ENCODE data around the gene A1BG. TPM values are rescaled to one million over a fixed set of nuclear protein-coding genes. Genes with fewer than 3 reads are reported as not detected.
"Not testable (repeated sequence)": the region's sequence is repeated elsewhere in the genome, so short reads cannot be mapped to it uniquely, and the experiment has no call there.

Gene A1BG
- total RNA-seq, 3 donors from 2014 or later, result 2.0 to 3.7 (median 2.7) TPM

DNA sequence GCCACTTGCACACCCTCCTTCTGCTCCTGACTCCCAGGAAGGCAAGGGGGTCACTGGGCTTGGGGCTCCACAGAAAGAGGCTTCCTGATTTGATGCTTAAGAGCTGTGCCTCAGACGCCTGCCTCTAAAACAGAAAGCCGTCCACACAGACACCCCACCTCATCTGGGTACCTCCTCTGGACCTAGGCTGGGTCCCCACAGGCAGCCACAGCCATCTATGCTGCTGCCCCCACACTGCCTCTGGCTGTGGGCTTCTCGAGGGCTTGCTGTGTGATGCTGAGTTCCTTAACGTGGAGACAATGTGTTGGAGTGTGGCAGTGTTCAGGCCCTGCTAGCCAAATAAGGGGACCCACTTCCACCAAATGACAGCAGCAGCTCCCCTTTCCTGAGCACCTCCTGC, 35.0 kb downstream of the A1BG start:
- no peak overlapping the region for H3K4me3 ChIP-seq
- H3K4me1 ChIP-seq (ENCODE audit: low read depth), result no peaks in the 10 kb centered on the region
- H3K9me3 ChIP-seq, result no peaks in the 10 kb centered on the region
- ATAC-seq, result no peak
- DNase-seq, result no peak
- intact Hi-C loops (cut with DNase I, micrococcal nuclease), result no loop called here
- H3K36me3 ChIP-seq (ENCODE audit: low read depth), result no peaks in the 10 kb centered on the region
- TF ChIP-seq, protein P1, sequence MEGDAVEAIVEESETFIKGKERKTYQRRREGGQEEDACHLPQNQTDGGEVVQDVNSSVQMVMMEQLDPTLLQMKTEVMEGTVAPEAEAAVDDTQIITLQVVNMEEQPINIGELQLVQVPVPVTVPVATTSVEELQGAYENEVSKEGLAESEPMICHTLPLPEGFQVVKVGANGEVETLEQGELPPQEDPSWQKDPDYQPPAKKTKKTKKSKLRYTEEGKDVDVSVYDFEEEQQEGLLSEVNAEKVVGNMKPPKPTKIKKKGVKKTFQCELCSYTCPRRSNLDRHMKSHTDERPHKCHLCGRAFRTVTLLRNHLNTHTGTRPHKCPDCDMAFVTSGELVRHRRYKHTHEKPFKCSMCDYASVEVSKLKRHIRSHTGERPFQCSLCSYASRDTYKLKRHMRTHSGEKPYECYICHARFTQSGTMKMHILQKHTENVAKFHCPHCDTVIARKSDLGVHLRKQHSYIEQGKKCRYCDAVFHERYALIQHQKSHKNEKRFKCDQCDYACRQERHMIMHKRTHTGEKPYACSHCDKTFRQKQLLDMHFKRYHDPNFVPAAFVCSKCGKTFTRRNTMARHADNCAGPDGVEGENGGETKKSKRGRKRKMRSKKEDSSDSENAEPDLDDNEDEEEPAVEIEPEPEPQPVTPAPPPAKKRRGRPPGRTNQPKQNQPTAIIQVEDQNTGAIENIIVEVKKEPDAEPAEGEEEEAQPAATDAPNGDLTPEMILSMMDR (IDR thresholded peaks at IDR 0.05), result no peak

DNA sequence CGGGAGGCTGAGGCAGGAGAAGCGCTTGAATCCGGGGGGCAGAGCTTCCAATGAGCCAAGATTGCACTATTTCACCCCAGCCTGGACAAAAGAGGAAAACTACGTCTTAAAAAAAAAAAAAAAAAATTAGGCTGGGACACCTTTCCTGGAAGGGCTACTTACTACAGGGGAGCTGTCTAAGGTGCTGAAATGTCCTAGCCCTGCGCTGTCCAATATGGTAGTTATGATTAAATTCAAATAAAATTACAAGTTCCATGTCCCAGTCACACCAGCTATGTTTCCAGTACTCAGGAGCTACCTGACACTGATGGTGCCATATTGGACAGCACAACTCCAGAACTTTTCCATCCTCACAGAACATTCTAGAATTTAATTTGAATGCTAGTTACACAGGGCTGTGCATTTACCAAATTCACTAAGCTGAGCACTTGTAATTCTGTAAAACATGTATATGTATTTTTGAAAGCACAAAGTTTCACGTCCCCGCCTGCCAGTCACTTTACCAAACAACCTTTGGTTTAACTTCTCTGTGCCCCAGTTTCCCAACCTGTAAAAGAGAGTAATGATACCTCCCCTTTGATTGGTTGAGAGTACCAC, 35.7 kb downstream of the A1BG start:
- Histone ChIP-seq H3K4me1 (ENCODE audit: low read depth) (no peaks in the 10 kb centered on the region), H3K9me3 (no peaks in the 10 kb centered on the region), H3K36me3 (ENCODE audit: low read depth) (peaks cover under 1% of the 10 kb centered on the region), H3K4me3 (no peak overlapping the region)
- DNase-seq (peak in 1 of 3 donors; percentile 25), ATAC-seq (no peak)
- intact Hi-C loops (cut with DNase I, micrococcal nuclease), result no loop called here
- TF ChIP-seq, protein P1 (IDR thresholded peaks at IDR 0.05), result no peak

DNA sequence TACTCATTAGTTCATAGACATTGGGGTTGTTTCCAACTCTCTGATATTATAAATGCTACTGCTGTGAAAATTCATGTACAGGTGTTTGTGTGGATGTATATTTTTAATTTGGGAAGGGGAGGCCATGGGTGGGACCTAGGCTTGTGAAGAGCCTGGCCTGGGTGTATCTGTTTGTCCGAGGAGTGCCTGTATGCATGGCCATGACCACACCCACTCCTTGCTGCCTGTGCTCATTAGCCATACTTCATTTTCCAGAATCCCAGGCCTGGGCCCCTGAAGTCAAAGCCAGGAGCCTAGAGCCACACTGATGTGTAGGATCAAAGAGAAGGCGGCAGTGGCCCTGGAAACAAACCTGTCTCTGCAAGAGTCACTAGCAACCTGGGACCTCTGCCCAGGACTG, 37.7 kb downstream of the A1BG start:
- no peaks in the 10 kb centered on the region for H3K9me3 ChIP-seq
- H3K36me3 ChIP-seq (ENCODE audit: low read depth), result peaks cover 5% of the 10 kb centered on the region
- TF ChIP-seq, protein P1 (IDR thresholded peaks at IDR 0.05), result no peak
- DNase-seq (no peak), ATAC-seq (no peak)
- no peaks in the 10 kb centered on the region for H3K4me1 ChIP-seq (ENCODE audit: low read depth)
- intact Hi-C loops (cut with DNase I, micrococcal nuclease), result no loop called here
- H3K4me3 ChIP-seq, result no peak overlapping the region

DNA sequence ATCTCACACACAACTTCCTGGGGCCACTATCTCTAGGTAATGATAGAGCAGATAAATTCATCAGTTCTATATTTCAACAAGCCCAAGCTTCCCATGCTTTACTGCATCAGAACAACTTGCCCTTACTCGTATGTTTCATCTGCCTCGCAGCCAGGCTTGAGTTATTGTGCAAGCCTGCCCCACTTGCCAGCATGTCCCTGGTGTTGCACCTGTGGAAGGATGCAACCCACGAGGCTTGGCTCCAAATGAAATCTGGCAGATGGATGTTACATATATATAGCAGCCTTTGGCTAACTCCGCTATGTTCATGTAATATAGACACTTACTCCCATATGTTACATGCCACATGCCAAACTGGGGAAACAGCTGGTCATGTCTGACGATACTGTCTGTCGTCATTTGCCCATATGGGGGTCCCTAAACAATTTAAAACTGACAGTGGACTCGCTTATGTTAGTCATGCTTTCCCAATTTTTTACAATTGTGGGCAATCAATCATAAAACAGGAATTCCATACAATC, 41.9 kb downstream of the A1BG start:
- Histone ChIP-seq H3K4me3 (no peak overlapping the region), H3K4me1 (ENCODE audit: low read depth) (peaks cover 5% of the 10 kb centered on the region), H3K36me3 (ENCODE audit: low read depth) (peaks cover 5% of the 10 kb centered on the region), H3K9me3 (no peaks in the 10 kb centered on the region)
- DNase-seq, result no peak
- TF ChIP-seq, protein P1 (IDR thresholded peaks at IDR 0.05), result no peak
- intact Hi-C loops (cut with DNase I, micrococcal nuclease), result no loop called here
- no peak for ATAC-seq

DNA sequence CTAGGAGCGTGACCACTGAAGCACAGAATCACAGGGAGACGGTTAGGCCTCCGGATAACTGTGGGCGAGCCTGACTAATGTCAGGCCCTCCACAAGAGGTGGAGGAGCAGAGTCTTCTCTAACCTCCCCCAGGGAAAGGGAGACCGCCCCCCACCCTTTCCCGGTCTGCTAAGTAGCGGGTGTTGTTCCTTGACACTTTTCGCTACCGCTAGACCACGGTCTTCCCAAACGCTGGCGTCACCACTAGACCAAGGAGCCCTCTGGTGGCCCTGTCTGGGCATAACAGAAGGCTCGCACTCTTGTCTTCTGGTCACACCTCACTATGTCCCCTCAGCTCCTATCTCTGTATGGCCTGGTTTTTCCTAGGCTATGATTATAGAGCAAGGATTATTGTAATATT, 42.6 kb downstream of the A1BG start:
- H3K9me3 ChIP-seq; intact Hi-C loops (cut with DNase I, micrococcal nuclease); H3K36me3 ChIP-seq (ENCODE audit: low read depth); H3K4me3 ChIP-seq; ATAC-seq: not testable (repeated sequence)
- peaks cover 11% of the 10 kb centered on the region for H3K4me1 ChIP-seq (ENCODE audit: low read depth)
- peak in 1 of 3 donors; percentile 17 for DNase-seq

DNA sequence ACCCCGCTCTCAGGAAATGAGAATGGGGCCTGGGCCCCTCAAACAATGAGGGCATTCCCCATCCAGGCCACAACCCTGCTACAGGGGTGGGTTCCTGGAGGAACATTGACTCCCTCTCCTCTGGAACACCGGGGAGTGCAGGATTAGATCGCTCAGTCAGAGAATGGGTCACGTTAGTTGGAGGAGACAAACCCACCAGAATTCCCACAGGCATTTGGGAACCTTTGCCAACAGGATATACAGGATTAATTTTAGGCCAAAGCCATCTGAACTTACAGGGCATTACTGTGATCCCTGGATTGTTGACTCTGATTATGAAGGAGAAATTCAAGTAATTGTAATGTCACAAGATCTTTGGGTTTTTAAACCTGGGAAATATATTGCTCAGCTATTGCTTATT, 45.6 kb downstream of the A1BG start:
- H3K4me1 ChIP-seq (ENCODE audit: low read depth), result peaks cover 11% of the 10 kb centered on the region
- TF ChIP-seq, protein P1 (IDR thresholded peaks at IDR 0.05), result no peak
- DNase-seq (no peak), ATAC-seq (no peak)
- no peak overlapping the region for H3K4me3 ChIP-seq
- no peaks in the 10 kb centered on the region for H3K9me3 ChIP-seq
- intact Hi-C loops (cut with DNase I, micrococcal nuclease), result no loop called here
- peaks cover 5% of the 10 kb centered on the region for H3K36me3 ChIP-seq (ENCODE audit: low read depth)
